ENCODE results near the gene IQSEC3.

The IQSEC3 gene

DNA sequence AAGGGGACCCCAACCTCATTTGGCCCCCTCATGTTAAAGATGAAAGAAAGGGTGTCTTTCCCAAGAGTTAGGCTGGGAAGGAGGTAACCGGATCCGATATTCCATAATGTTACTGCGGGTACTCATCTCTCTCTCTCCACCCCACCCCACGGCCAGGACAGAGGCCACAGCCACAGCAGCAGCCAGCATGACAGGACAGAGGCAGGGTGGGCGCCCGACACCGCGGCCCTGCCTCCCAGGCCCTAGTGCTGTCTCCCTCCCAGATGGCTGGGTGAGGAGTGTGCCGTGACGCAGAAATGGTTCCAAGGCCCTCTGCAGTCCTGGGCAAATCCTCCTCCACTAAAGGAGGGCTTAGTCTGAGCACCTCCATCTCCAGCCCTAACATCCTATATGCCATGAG lies 141.2 kb downstream of the IQSEC3 start:
- no peak overlapping the region for H2AFZ ChIP-seq (ENCODE audit: low read depth, low read length)
- no peaks in the 10 kb centered on the region for H3K36me3 ChIP-seq (ENCODE audit: insufficient read depth, low read length)
- H3K4me3 ChIP-seq (ENCODE audit: low read length) = no peak overlapping the region
- H3K9me3 ChIP-seq (ENCODE audit: low read length) = no peaks in the 10 kb centered on the region
- peaks cover 30% of the 10 kb centered on the region for H3K27me3 ChIP-seq (ENCODE audit: insufficient read depth, low read length)
- peaks cover 8% of the 10 kb centered on the region for H3K4me1 ChIP-seq (ENCODE audit: insufficient read depth, low read length)

DNA sequence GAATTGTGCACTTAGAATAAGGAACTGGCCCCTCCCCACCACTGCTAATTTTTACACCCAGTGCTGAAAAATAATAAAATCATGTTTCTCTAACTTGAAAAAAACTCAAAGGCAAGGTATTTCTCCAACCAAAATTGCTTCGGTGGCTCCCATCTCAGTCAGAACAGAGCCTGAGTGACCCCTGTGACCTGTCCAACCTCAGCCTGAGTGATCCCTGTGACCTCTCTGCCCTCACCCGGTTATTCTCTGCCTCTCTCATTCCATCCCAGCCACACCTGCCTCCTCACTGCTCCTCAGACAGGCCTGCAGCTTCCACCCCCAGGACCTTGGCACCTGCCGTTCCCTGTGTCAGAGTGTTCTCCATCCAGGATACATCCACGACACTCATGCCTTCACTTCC lies 142.2 kb downstream of the IQSEC3 start:
- Histone ChIP-seq H2AFZ (ENCODE audit: low read depth, low read length) (no peak overlapping the region), H3K27me3 (ENCODE audit: insufficient read depth, low read length) (peaks cover 27% of the 10 kb centered on the region)

DNA sequence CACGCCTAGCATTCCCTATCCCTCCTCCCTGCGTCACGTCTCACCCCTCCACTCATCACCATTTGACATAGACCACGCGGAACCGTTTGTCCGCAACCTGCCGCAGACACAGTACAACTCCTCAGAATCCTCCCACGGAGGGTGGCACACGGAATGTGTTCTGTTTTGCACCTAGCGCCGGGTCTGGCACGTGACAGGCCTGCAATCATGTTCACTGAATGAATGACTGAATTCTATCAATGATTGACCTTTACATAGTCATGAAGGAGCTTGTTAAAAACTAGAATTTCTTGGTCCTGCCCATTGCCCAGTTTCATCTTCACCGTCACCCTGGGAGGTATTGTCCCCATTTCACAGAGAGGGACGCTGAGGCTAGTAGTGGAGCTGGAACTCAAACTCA lies 142.7 kb downstream of the IQSEC3 start:
- peaks cover 22% of the 10 kb centered on the region for H3K27me3 ChIP-seq (ENCODE audit: insufficient read depth, low read length)
- H3K9me3 ChIP-seq (ENCODE audit: low read length) = no peaks in the 10 kb centered on the region
- H3K4me1 ChIP-seq (ENCODE audit: insufficient read depth, low read length) = peaks cover 3% of the 10 kb centered on the region
- no peak overlapping the region for H3K4me3 ChIP-seq (ENCODE audit: low read length)
- no peaks in the 10 kb centered on the region for H3K36me3 ChIP-seq (ENCODE audit: insufficient read depth, low read length)
- no peak overlapping the region for H2AFZ ChIP-seq (ENCODE audit: low read depth, low read length)

More for the DNA sequence above, 142.2 kb downstream of the IQSEC3 start:
- H3K4me1 ChIP-seq (ENCODE audit: insufficient read depth, low read length) = peaks cover 8% of the 10 kb centered on the region
- H3K4me3 ChIP-seq (ENCODE audit: low read length) = no peak overlapping the region
- no peaks in the 10 kb centered on the region for H3K36me3 ChIP-seq (ENCODE audit: insufficient read depth, low read length)
- H3K9me3 ChIP-seq (ENCODE audit: low read length) = no peaks in the 10 kb centered on the region

DNA sequence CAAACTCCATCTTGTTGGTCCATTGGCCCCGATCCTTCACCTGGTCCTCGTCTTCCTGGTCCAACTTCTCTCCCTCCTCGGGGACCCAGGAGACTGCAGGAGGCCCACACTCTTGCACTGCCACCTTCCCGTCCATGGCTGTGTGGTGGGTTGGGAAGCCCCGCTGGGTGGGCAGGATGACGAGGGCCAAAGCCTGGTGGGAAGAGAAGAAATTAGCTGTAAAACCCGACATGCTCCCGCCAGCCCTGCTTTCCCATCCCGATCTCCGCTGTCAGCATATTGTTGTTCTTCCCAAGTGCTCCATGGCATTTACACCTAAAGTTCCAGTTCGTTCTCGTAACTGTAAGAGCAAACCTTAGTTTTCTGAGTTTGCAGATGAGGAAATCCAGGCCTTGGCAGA lies 143.3 kb downstream of the IQSEC3 start:
- Histone ChIP-seq H3K27me3 (ENCODE audit: insufficient read depth, low read length) (peaks cover 21% of the 10 kb centered on the region), H3K4me3 (ENCODE audit: low read length) (no peak overlapping the region), H3K9me3 (ENCODE audit: low read length) (no peaks in the 10 kb centered on the region), H3K36me3 (ENCODE audit: insufficient read depth, low read length) (no peaks in the 10 kb centered on the region), H2AFZ (ENCODE audit: low read depth, low read length) (no peak overlapping the region), H3K4me1 (ENCODE audit: insufficient read depth, low read length) (peaks cover 3% of the 10 kb centered on the region)

DNA sequence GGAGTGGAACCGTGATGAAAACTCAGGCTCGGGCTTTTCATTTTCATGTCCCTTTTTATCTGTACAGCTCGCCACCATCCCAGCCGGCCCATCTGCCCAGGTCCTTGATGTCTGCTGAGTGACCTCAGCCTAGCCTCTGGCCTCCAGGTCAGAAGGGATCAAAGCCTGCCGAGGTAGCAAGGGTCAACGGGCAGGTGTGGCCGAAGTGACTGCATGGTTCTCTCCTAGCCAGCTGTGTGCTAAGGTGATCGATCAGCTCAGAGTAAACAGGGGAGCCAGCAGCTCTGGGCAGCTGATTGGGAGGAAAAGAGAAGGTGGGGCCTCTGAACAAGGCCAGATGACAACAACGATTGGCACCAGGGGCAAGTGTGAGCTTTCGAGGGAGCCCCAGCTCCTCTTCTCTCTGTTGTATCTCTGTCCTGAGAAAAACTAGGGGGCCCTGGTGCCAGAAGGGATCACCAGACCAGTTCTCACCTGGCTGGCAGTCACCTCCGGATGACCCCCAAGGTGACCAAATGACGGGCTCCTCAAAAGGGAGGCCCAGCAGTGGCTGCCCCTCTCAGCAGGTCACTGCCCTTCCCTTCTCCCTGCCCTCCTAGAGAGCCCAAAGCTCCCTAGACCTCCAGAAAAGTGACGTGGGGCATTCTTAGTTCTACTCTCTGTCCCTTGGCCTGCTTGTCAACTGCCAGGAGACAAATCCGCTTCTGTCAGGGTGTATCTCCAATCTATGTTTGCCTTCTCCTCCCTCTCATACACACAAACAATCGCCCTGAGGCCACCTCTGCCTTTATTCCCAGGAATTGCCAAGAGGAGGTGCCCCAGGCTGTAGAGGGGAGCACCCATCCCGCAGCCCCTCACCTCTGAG lies 143.9 kb downstream of the IQSEC3 start:
- Histone ChIP-seq H2AFZ (ENCODE audit: low read depth, low read length) (no peak overlapping the region), H3K9me3 (ENCODE audit: low read length) (no peaks in the 10 kb centered on the region), H3K36me3 (ENCODE audit: insufficient read depth, low read length) (no peaks in the 10 kb centered on the region), H3K4me3 (ENCODE audit: low read length) (no peak overlapping the region), H3K4me1 (ENCODE audit: insufficient read depth, low read length) (peaks cover 3% of the 10 kb centered on the region), H3K27me3 (ENCODE audit: insufficient read depth, low read length) (peaks cover 21% of the 10 kb centered on the region)

DNA sequence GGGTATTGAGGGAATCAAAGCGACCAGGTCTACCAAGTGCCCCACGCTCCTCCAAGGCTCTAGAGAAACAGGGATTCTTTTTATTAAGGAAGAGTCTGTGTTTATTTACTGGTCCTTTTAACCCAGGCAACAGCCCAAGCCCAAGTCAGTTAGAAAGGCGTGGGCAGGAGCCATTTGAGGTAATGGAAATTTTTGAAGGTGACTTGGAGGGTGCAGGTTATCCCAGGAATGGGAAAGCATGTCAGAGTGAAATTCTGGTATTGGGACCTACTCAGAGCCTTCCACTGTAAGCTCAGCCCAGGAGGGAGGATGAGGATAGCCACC lies 144.5 kb downstream of the IQSEC3 start:
- Histone ChIP-seq H3K36me3 (ENCODE audit: insufficient read depth, low read length) (no peaks in the 10 kb centered on the region), H3K27me3 (ENCODE audit: insufficient read depth, low read length) (peaks cover 21% of the 10 kb centered on the region), H3K4me3 (ENCODE audit: low read length) (no peak overlapping the region), H3K9me3 (ENCODE audit: low read length) (no peaks in the 10 kb centered on the region), H3K4me1 (ENCODE audit: insufficient read depth, low read length) (peaks cover 3% of the 10 kb centered on the region), H2AFZ (ENCODE audit: low read depth, low read length) (no peak overlapping the region)

DNA sequence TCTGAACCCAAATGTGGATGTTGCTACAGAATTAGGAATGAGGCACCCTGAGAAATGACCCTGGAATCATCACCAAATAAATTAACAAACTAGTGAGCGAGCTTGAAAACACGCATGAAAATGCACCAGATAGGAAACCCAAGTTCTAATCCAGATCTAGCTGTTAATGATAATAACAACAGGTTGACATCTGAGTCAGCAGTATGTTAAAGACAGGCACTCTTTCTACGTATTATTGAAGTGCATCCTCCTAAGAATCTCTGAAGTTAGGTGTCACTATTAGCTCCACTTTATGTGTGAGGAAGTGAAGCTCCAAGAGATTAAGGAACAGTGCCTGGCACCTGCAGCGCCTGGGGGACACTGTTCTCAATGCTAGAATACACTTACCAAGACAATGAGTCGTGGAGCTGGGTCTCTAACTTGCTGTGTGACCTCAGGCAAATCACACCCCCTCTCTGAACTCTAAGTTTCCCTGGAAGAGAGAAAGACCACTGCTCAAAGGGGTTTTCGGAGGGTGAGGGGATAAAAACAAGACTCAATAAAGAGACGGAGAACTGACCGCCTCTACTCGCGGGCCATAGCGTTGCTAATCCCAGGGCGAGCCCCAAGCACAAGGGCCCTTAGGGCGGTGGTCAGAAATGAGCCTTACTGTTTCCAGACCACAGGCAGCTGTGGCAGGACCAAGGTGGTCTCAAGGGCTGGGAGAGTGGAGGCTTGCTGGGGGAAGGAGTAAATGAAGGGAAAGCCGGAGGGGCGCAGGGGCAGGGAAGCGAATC lies 145.3 kb downstream of the IQSEC3 start:
- H3K4me1 ChIP-seq (ENCODE audit: insufficient read depth, low read length) = peaks cover 3% of the 10 kb centered on the region
- H3K9me3 ChIP-seq (ENCODE audit: low read length) = no peaks in the 10 kb centered on the region
- no peak overlapping the region for H2AFZ ChIP-seq (ENCODE audit: low read depth, low read length)
- peaks cover 21% of the 10 kb centered on the region for H3K27me3 ChIP-seq (ENCODE audit: insufficient read depth, low read length)
- no peaks in the 10 kb centered on the region for H3K36me3 ChIP-seq (ENCODE audit: insufficient read depth, low read length)
- H3K4me3 ChIP-seq (ENCODE audit: low read length) = no peak overlapping the region

DNA sequence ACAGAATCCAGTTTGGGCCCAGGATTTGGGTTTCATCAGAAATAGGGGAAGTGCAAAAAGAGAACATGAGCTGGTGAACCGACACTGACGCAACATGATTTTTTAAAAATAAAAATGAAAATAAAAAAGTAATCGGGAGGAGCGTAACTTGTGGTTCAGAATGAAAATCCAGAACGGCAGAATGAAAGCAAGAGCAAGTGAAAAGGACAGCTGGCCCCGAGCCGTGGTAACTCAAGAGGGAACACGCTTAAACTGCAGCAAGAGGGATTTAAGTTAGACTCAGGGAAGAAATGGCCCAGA lies 145.8 kb downstream of the IQSEC3 start:
- H3K9me3 ChIP-seq (ENCODE audit: low read length) = no peaks in the 10 kb centered on the region
- no peaks in the 10 kb centered on the region for H3K36me3 ChIP-seq (ENCODE audit: insufficient read depth, low read length)
- peaks cover 3% of the 10 kb centered on the region for H3K4me1 ChIP-seq (ENCODE audit: insufficient read depth, low read length)
- H2AFZ ChIP-seq (ENCODE audit: low read depth, low read length) = no peak overlapping the region
- H3K27me3 ChIP-seq (ENCODE audit: insufficient read depth, low read length) = peaks cover 17% of the 10 kb centered on the region
- H3K4me3 ChIP-seq (ENCODE audit: low read length) = no peak overlapping the region

DNA sequence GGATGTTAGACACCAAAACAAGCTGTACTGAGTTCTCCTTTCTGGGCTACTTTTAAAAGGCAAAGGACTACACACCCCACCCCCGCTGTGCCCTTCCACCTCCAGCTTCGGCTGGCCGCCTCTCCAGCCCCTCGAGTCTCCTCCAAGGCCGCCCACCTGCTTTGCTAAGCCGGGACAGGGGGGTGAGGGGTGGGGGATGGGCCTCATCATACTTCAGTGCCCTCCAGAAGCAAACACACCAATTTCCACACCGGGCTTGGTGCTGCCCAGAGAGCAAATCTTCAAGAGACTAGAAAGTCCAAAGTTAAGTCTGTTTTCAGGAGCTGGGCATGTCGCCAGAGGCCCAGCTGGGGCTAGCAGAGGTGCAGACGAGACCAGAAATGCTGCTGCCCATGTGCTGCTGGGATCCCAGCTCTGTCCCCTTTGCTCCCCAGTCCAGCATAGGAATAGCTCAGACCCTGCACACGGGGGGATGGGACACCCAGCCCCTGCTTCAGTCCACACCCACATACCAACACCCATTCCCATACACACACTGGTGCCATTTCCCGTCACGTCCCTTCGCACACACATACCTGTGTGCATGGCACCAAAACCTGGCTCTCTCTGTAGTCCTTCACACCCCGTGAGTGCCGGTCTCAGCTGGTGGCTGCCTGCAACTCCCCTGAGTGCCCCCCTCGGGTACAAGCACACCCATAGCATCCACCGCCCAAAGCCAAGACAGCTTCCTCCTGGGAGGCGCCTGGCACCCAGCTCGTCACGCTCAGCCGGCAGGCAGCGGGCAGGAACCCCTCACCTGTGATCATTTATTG lies 146.4 kb downstream of the IQSEC3 start:
- Histone ChIP-seq H3K9me3 (ENCODE audit: low read length) (no peaks in the 10 kb centered on the region), H3K4me3 (ENCODE audit: low read length) (no peak overlapping the region), H2AFZ (ENCODE audit: low read depth, low read length) (no peak overlapping the region), H3K27me3 (ENCODE audit: insufficient read depth, low read length) (peaks cover 15% of the 10 kb centered on the region), H3K36me3 (ENCODE audit: insufficient read depth, low read length) (no peaks in the 10 kb centered on the region), H3K4me1 (ENCODE audit: insufficient read depth, low read length) (peaks cover 3% of the 10 kb centered on the region)

DNA sequence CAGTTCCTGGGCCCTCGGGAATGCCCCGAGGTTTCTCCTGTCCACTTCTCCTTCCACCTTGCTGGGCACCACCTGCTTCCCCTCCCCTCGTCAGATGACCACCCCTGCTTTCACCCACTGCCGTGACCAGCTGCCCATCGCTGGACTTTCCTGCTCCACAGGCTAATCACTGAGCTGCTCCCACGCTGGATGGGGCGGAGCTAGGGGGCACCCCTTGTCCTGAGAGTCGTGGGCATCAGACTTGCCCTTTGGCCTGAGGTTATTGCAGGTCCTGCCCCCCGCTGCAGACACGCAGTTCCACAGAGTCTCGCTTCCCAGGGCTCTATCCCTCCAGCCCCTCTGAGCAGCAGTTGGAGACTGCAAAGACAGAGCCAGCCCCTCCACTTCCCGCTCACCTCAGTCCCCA lies 147.0 kb downstream of the IQSEC3 start:
- Histone ChIP-seq H3K9me3 (ENCODE audit: low read length) (no peaks in the 10 kb centered on the region), H3K27me3 (ENCODE audit: insufficient read depth, low read length) (peaks cover 15% of the 10 kb centered on the region), H3K36me3 (ENCODE audit: insufficient read depth, low read length) (no peaks in the 10 kb centered on the region), H3K4me3 (ENCODE audit: low read length) (no peak overlapping the region), H3K4me1 (ENCODE audit: insufficient read depth, low read length) (peaks cover 3% of the 10 kb centered on the region), H2AFZ (ENCODE audit: low read depth, low read length) (no peak overlapping the region)

DNA sequence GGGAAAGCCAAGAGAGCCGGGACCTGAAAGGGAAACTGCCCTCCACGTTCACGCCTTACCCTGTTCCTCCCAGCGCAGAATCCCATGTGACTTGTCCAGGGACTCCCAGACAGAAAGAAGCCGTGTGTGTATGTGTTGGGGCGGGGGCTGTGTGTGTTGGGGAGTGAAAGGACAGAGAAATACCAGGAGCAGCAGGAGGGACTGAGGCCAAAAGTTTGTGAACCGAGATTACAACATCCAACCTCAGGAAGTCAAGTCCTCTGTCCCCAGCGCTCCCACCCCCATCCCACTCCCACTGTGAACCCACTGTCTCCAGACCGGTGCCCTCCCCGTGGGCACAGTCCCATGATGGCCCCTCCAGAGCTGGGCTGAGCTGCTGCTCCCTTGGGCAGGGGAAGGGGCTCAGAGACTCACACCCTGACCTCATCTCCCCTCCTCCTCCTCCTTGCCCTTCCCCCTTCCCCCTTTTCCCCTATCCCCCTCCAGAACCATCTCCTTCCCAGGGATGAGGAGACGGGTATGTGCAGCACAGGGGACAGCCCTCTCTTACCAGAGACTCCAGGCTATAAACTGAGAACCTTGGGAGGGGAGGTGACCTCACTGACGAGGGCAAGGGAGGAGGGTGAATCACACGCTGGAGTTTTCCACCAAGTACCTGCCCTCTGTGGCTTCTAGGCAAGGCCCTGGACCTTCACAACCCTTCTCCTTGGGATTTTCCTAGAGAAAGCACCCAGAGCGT lies 147.6 kb downstream of the IQSEC3 start, which contains the start of gene SLC6A12:
SLC6A12 (minus strand) TSS at position 155 of the 739 bp plus-strand sequence. CDS start 4,171 bp downstream, outside the sequence.
- no peak within 1 kb of the TSS for H3K4me3 ChIP-seq (ENCODE audit: low read length)

DNA sequence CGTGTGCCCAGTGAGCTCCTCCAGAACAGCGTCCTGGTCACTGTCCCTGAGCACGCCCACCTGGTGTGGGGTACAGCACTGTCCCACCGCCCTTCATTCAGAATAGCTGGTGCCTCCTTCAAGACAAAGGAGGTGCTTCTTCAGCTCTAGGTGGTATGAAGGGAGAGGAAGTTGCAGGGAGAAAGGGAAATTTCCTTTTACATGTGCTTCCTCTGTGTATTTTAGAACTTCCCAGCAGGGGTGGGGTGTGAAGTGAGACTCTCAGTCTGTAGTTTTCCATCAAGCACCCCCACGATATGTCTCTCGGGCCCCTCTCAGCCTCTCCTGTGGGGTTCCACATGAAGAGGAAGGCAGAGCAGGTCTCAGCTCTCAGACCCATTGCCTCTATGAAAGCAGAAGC lies 148.5 kb downstream of the IQSEC3 start:
- H3K27me3 ChIP-seq (ENCODE audit: insufficient read depth, low read length) = peaks cover 15% of the 10 kb centered on the region
- no peaks in the 10 kb centered on the region for H3K36me3 ChIP-seq (ENCODE audit: insufficient read depth, low read length)
- peaks cover 3% of the 10 kb centered on the region for H3K4me1 ChIP-seq (ENCODE audit: insufficient read depth, low read length)
- no peak overlapping the region for H3K4me3 ChIP-seq (ENCODE audit: low read length)
- no peaks in the 10 kb centered on the region for H3K9me3 ChIP-seq (ENCODE audit: low read length)
- H2AFZ ChIP-seq (ENCODE audit: low read depth, low read length) = no peak overlapping the region

More for the DNA sequence above, 147.6 kb downstream of the IQSEC3 start, which contains the start of gene SLC6A12:
- no peak within 1 kb of the TSS for H2AFZ ChIP-seq (ENCODE audit: low read depth, low read length)
- H3K4me1 ChIP-seq (ENCODE audit: insufficient read depth, low read length) = peaks cover 3% of the 10 kb centered on the region
- peaks cover 15% of the 10 kb centered on the region for H3K27me3 ChIP-seq (ENCODE audit: insufficient read depth, low read length)
- H3K9me3 ChIP-seq (ENCODE audit: low read length) = no peaks in the 10 kb centered on the region
- H3K36me3 ChIP-seq (ENCODE audit: insufficient read depth, low read length) = no peaks in the 10 kb centered on the region

All from neuron (in vitro differentiated cells).